OCI-LY3 (cell line): Measurements from ENCODE around the gene EML4.

Experiments used
- H2AFZ ChIP-seq: fragments of 200-600, 300-600 bp; shearing (Covaris generic); 2 replicates; pipeline ENCODE4 v1.6.0; 2014; ENCODE audit warnings: antibody characterized with exemption, low read depth, low read length
- H3K27ac ChIP-seq: fragments of 200-600, 300-600 bp; sonication (generic); 2 replicates; pipeline ENCODE4 v1.5.1; 2014; ENCODE audit warnings: mild to moderate bottlenecking, low read length, moderate library complexity, mixed read lengths
- H3K27me3 ChIP-seq: fragments of 200-600, 300-600 bp; sonication (generic); 2 replicates; pipeline ENCODE4 v1.6.1; 2014; ENCODE audit warnings: low read depth, low read length, mixed read lengths
- H3K36me3 ChIP-seq: fragments of 200-600, 300-600 bp; sonication (generic); replicated peaks from 2 replicates; pipeline ENCODE3; 2014; ENCODE audit warnings: low read depth, low read length, mixed read lengths
- H3K4me1 ChIP-seq: fragments of 300-600, 200-600 bp; sonication (generic); 2 replicates; pipeline ENCODE4 v1.6.1; 2014; ENCODE audit warnings: low read length, mixed read lengths
- H3K4me2 ChIP-seq: fragments of 200-600, 300-600 bp; sonication (generic); 2 replicates; pipeline ENCODE4 v1.6.1; 2014; ENCODE audit warnings: low read length, mixed read lengths
- H3K4me3 ChIP-seq: fragments of 300-600, 200-600 bp; sonication (generic); 2 replicates; pipeline ENCODE4 v1.5.1; 2014; ENCODE audit warnings: antibody characterized with exemption, mild to moderate bottlenecking, low read length, moderate library complexity
- H3K79me2 ChIP-seq: fragments of 300-600, 200-600 bp; shearing (Covaris generic); 2 replicates; pipeline ENCODE4 v1.6.1; 2014; ENCODE audit warnings: mild to moderate bottlenecking, low read length, mixed read lengths
- H3K9ac ChIP-seq: fragments of 300-600, 200-600 bp; shearing (Covaris generic); 2 replicates; pipeline ENCODE4 v1.6.0; 2014; ENCODE audit warnings: mild to moderate bottlenecking, low read length, moderate library complexity
- H3K9me3 ChIP-seq: fragments of 200-600, 300-600 bp; shearing (Covaris generic); 2 replicates; pipeline ENCODE4 v1.6.1; 2014; ENCODE audit warnings: low read length, mixed read lengths; ENCODE audit not compliant: insufficient read depth
- H4K20me1 ChIP-seq: fragments of 200-600, 300-600 bp; sonication (generic); 2 replicates; pipeline ENCODE4 v1.6.1; 2016; ENCODE audit warnings: low read length, mixed read lengths; ENCODE audit not compliant: insufficient read depth
- EZH2phosphoT487 ChIP-seq: fragments of 200-600 bp; shearing (Covaris generic); IDR thresholded peaks from 2 replicates; pipeline ENCODE4 v1.6.1; 2018; ENCODE audit warnings: antibody characterized with exemption, mixed run types, low read depth
- TF ChIP-seq, protein P1 (sequence below): fragments of 200-600, 300-600 bp; sonication (generic); IDR thresholded peaks from 2 replicates; pipeline ENCODE4 v1.5.1; 2014; ENCODE audit warnings: antibody characterized with exemption, low read length, low read depth

The EML4 gene

GRCh38 chr2:42339191-42339912, 170.2 kb downstream of the EML4 start:
- TF ChIP-seq EZH2phosphoT487, result no peak
- TF ChIP-seq, protein P1, sequence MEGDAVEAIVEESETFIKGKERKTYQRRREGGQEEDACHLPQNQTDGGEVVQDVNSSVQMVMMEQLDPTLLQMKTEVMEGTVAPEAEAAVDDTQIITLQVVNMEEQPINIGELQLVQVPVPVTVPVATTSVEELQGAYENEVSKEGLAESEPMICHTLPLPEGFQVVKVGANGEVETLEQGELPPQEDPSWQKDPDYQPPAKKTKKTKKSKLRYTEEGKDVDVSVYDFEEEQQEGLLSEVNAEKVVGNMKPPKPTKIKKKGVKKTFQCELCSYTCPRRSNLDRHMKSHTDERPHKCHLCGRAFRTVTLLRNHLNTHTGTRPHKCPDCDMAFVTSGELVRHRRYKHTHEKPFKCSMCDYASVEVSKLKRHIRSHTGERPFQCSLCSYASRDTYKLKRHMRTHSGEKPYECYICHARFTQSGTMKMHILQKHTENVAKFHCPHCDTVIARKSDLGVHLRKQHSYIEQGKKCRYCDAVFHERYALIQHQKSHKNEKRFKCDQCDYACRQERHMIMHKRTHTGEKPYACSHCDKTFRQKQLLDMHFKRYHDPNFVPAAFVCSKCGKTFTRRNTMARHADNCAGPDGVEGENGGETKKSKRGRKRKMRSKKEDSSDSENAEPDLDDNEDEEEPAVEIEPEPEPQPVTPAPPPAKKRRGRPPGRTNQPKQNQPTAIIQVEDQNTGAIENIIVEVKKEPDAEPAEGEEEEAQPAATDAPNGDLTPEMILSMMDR, result no peak
- H3K9me3 ChIP-seq, result no peaks in the 10 kb centered on the region
- H3K27ac ChIP-seq, result no peak overlapping the region
- H3K9ac ChIP-seq, result no peak overlapping the region
- H3K4me2 ChIP-seq, result no peak overlapping the region
- peaks cover 4% of the 10 kb centered on the region; the same call in 1 of the 2 replicates for H3K4me1 ChIP-seq
- peaks cover 14% of the 10 kb centered on the region; the same call in 1 of the 2 replicates for H4K20me1 ChIP-seq
- H3K4me3 ChIP-seq, result no peak overlapping the region
- no peak overlapping the region for H2AFZ ChIP-seq
- peaks cover 18% of the 10 kb centered on the region for H3K79me2 ChIP-seq
- no peaks in the 10 kb centered on the region for H3K27me3 ChIP-seq
- H3K36me3 ChIP-seq, result peaks cover 24% of the 10 kb centered on the region

GRCh38 chr2:42340045-42340937, 171.1 kb downstream of the EML4 start:
- H4K20me1 ChIP-seq, result peaks cover 14% of the 10 kb centered on the region; the same call in 1 of the 2 replicates
- peaks cover 25% of the 10 kb centered on the region for H3K36me3 ChIP-seq
- no peak overlapping the region for H3K4me2 ChIP-seq
- no peak overlapping the region for H3K4me3 ChIP-seq
- H3K79me2 ChIP-seq, result peaks cover 18% of the 10 kb centered on the region
- no peaks in the 10 kb centered on the region for H3K9me3 ChIP-seq
- no peak overlapping the region for H3K9ac ChIP-seq
- no peaks in the 10 kb centered on the region for H3K27me3 ChIP-seq
- peaks cover 4% of the 10 kb centered on the region; the same call in 1 of the 2 replicates for H3K4me1 ChIP-seq
- H3K27ac ChIP-seq, result no peak overlapping the region
- TF ChIP-seq, protein P1, result no peak
- TF ChIP-seq EZH2phosphoT487, result no peak
- H2AFZ ChIP-seq, result no peak overlapping the region

DNA sequence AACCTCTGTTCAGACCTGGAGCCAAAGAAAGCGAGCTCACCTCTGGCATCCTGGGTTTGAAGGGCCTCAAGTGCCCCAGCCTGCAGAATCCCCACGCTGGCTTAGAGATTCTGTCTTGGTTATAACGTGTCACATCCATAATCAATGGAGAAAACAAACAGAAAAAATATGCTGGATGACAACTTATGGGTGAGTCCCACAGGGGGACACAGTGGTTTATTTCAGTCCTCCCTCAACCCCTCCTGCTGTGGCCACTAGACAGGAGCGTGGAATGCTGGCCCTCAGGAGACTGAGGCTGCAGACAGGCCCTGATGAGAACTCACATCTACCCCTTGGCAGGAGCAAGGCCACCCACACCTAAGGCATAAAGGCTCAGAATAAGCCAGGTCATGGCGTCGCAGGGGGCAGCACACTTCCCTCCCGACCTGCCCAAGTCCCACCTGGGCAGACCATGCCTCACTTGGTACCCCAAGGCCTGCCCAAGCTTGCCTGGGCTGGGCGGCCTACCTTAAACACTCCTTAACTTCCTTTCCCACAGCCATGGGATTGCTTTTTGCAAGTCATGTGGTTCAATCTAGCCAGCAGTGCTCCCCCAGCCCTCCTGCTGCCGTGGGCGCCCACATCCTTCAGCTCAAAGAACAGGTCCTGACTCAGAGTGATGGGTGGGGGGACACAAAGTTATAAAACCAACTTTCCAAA, 171.9 kb downstream of the EML4 start:
- Histone ChIP-seq H3K36me3 (peaks cover 23% of the 10 kb centered on the region), H3K27ac (no peak overlapping the region), H3K79me2 (peaks cover 26% of the 10 kb centered on the region), H4K20me1 (peaks cover 14% of the 10 kb centered on the region; the same call in 1 of the 2 replicates), H3K9me3 (no peaks in the 10 kb centered on the region), H3K4me3 (no peak overlapping the region), H3K9ac (no peak overlapping the region), H3K27me3 (no peaks in the 10 kb centered on the region), H3K4me2 (no peak overlapping the region), H2AFZ (no peak overlapping the region), H3K4me1 (peaks cover 4% of the 10 kb centered on the region; the same call in 1 of the 2 replicates)
- TF ChIP-seq EZH2phosphoT487, result no peak
- TF ChIP-seq, protein P1, result no peak
